ENCODE results near the gene CPA4.

GRCh38 chr7:130365511-130366441, 72.8 kb downstream of the CPA4 start:
- TF ChIP-seq CTCF (conservative IDR thresholded peaks at IDR 0.05; ENCODE audit: low read depth in 2 of 2), result no peak
- no peak for TF ChIP-seq NANOG (IDR thresholded peaks at IDR 0.05; ENCODE audit: borderline replicate concordance)
- no peak for TF ChIP-seq REST (IDR thresholded peaks at IDR 0.05; ENCODE audit: unreplicated experiment)
- TF ChIP-seq EZH2 (IDR thresholded peaks at IDR 0.05; ENCODE audit: low read depth, unreplicated experiment), result no peak
- no peak for TF ChIP-seq POLR2AphosphoS5 (IDR thresholded peaks at IDR 0.05; ENCODE audit: low read depth)

Data from GM23338 (cell line).